ENCODE data around the gene PDGFC.

Gene PDGFC

GRCh38 chr4:156711193-156711590 is 260.4 kb downstream of the PDGFC start:
- ChIA-PET CTCF (interaction anchor here (0.6 kb wide), 1 partner anchor 36 kb away, joined by 3 read pairs; no protein-coding TSS in a partner anchor), POLR2A (no interaction called here)
- Histone ChIP-seq H3K27ac (ENCODE audit: insufficient read depth in 1 of 2, low read depth in 1 of 2, low read length in 2 of 2, poor library complexity in 1 of 2, severe bottlenecking in 2 of 2) (no peak overlapping the region), H3K36me3 (ENCODE audit: control insufficient read depth in 4 of 4, insufficient read depth in 4 of 4, low read length in 3 of 4) (no peaks in the 10 kb centered on the region), H3K27me3 (replicated peaks in 2 of 5; ENCODE audit: control insufficient read depth in 4 of 5, insufficient read depth in 5 of 5, low read length in 4 of 5) (no peaks in the 10 kb centered on the region), H3K4me1 (ENCODE audit: control extremely low read depth in 1 of 4, control insufficient read depth in 4 of 4, insufficient read depth in 4 of 4, low read length in 3 of 4) (no peaks in the 10 kb centered on the region), H3K4me3 (ENCODE audit: control insufficient read depth in 1 of 7, extremely low read depth in 1 of 7, insufficient read depth in 4 of 7, low read depth in 2 of 7, low read length in 6 of 7) (no peak overlapping the region), H3K9me3 (ENCODE audit: control extremely low read depth in 1 of 5, control insufficient read depth in 4 of 5, insufficient read depth in 2 of 5, low read depth in 1 of 5, low read length in 4 of 5) (no peaks in the 10 kb centered on the region)
- DNase-seq, result no peak
- 95% methylated on average over 4 of the region's 4 CpGs for WGBS (ENCODE audit: insufficient coverage)

Measured in common myeloid progenitor, CD34-positive (primary cell).